ENCODE data around the gene SEC22A. TPM values are rescaled to one million over a fixed set of nuclear protein-coding genes. Genes with fewer than 3 reads are reported as not detected.
"Not testable (repeated sequence)": the region's sequence is repeated elsewhere in the genome, so short reads cannot be mapped to it uniquely, and the experiment has no call there.

The SEC22A gene
- total RNA-seq, 3 donors from 2014 or later = 11.7 to 13.7 (median 11.8) TPM

GRCh38 chr3:123202451-123202850, 708 bp downstream of the SEC22A start:
- no peak for ATAC-seq
- TF ChIP-seq CTCF (IDR thresholded peaks at IDR 0.05) = no peak
- DNase-seq = no peak
- H3K4me3 ChIP-seq = peak overlapping the region; percentile 92
- H3K4me1 ChIP-seq (ENCODE audit: low read depth) = peaks cover 7% of the 10 kb centered on the region
- no peaks in the 10 kb centered on the region for H3K36me3 ChIP-seq (ENCODE audit: low read depth)
- H3K9me3 ChIP-seq = no peaks in the 10 kb centered on the region
- intact Hi-C loops (cut with DNase I, micrococcal nuclease) = no loop called here

- DNase-seq = no peak
- no peak for ATAC-seq
- Histone ChIP-seq H3K36me3 (ENCODE audit: low read depth) (no peaks in the 10 kb centered on the region), H3K9me3 (no peaks in the 10 kb centered on the region), H3K4me3 (no peak overlapping the region), H3K4me1 (ENCODE audit: low read depth) (no peaks in the 10 kb centered on the region)
- intact Hi-C loops (cut with DNase I, micrococcal nuclease) = no loop called here
- TF ChIP-seq CTCF (IDR thresholded peaks at IDR 0.05) = no peak
These were observed 17.2 kb downstream of the SEC22A start for GRCh38 chr3:123218990-123219389.

GRCh38 chr3:123221369-123221768, 19.6 kb downstream of the SEC22A start:
- H3K4me1 ChIP-seq (ENCODE audit: low read depth); H3K9me3 ChIP-seq; H3K36me3 ChIP-seq (ENCODE audit: low read depth); H3K4me3 ChIP-seq; intact Hi-C loops (cut with DNase I, micrococcal nuclease); DNase-seq: not testable (repeated sequence)
- peak; percentile 59 for ATAC-seq

- no peak for TF ChIP-seq CTCF (IDR thresholded peaks at IDR 0.05)
- Histone ChIP-seq H3K36me3 (ENCODE audit: low read depth) (no peaks in the 10 kb centered on the region), H3K4me3 (no peak overlapping the region), H3K9me3 (peaks cover 22% of the 10 kb centered on the region), H3K4me1 (ENCODE audit: low read depth) (no peaks in the 10 kb centered on the region)
- DNase-seq (no peak), ATAC-seq (no peak)
- intact Hi-C loops (cut with DNase I, micrococcal nuclease) = no loop called here
These were observed 23.3 kb downstream of the SEC22A start for GRCh38 chr3:123225016-123225415.

GRCh38 chr3:123226549-123226948, 24.8 kb downstream of the SEC22A start:
- DNase-seq (no peak), ATAC-seq (no peak)
- peaks cover 22% of the 10 kb centered on the region for H3K9me3 ChIP-seq
- no peak overlapping the region for H3K4me3 ChIP-seq
- intact Hi-C loops (cut with DNase I, micrococcal nuclease) = no loop called here
- H3K4me1 ChIP-seq (ENCODE audit: low read depth) = no peaks in the 10 kb centered on the region
- H3K36me3 ChIP-seq (ENCODE audit: low read depth) = no peaks in the 10 kb centered on the region
- TF ChIP-seq CTCF (IDR thresholded peaks at IDR 0.05) = no peak

GRCh38 chr3:123229145-123229544, 27.4 kb downstream of the SEC22A start:
- Histone ChIP-seq H3K9me3 (peaks cover 22% of the 10 kb centered on the region), H3K4me1 (ENCODE audit: low read depth) (no peaks in the 10 kb centered on the region), H3K36me3 (ENCODE audit: low read depth) (no peaks in the 10 kb centered on the region), H3K4me3 (no peak overlapping the region)
- no peak for TF ChIP-seq CTCF (IDR thresholded peaks at IDR 0.05)
- no peak for ATAC-seq
- intact Hi-C loops (cut with DNase I, micrococcal nuclease) = no loop called here
- no peak for DNase-seq

Data from mucosa of descending colon (tissue), 3 donors.